HEK293 (cell line): Measurements from ENCODE around the gene CD2.
A peak's percentile ranks its signal among the peaks of the same experiment; 100 is the strongest.

Source experiments
- FEZF1 ChIP-seq: fragments of 450-650 bp; formaldehyde crosslinking; IDR thresholded peaks from 2 replicates; pipeline ENCODE4 v1.5.1; 2016; ENCODE audit warnings: missing biosample characterization, missing genetic modification characterization
- GLIS1 ChIP-seq: fragments of 450-650 bp; formaldehyde crosslinking; IDR thresholded peaks from 2 replicates; pipeline ENCODE4 v1.5.1; 2016; ENCODE audit warnings: missing biosample characterization, missing genetic modification characterization
- OVOL3 ChIP-seq: fragments of 450-650 bp; formaldehyde crosslinking; IDR thresholded peaks from 2 replicates; pipeline ENCODE4 v1.5.1; 2016; ENCODE audit warnings: missing biosample characterization, missing genetic modification characterization
- PRDM1 ChIP-seq: fragments of 450-650 bp; formaldehyde crosslinking; IDR thresholded peaks from 2 replicates; pipeline ENCODE4; 2016; ENCODE audit warnings: missing biosample characterization, missing genetic modification characterization
- ZIC2 ChIP-seq: fragments of 450-650 bp; formaldehyde crosslinking; IDR thresholded peaks from 2 replicates; pipeline ENCODE4 v1.5.1; 2016; ENCODE audit warnings: missing biosample characterization, missing genetic modification characterization
- ZNF114 ChIP-seq: fragments of 450-650 bp; formaldehyde crosslinking; IDR thresholded peaks from 2 replicates; pipeline ENCODE4 v1.5.0; 2017; ENCODE audit warnings: missing biosample characterization, missing genetic modification characterization
- ZNF121 ChIP-seq: fragments of 450-650 bp; formaldehyde crosslinking; IDR thresholded peaks from 2 replicates; pipeline ENCODE4 v1.5.1; 2016; ENCODE audit warnings: missing biosample characterization, missing genetic modification characterization
- ZNF211 ChIP-seq: fragments of 450-650 bp; formaldehyde crosslinking; IDR thresholded peaks from 2 replicates; pipeline ENCODE4 v1.5.1; 2016; ENCODE audit warnings: low read depth, missing biosample characterization, missing genetic modification characterization
- ZNF214 ChIP-seq: fragments of 450-650 bp; formaldehyde crosslinking; IDR thresholded peaks from 2 replicates; pipeline ENCODE4 v1.5.1; 2017; ENCODE audit warnings: missing biosample characterization, mild to moderate bottlenecking, missing genetic modification characterization, borderline replicate concordance
- ZNF221 ChIP-seq: fragments of 450-650 bp; formaldehyde crosslinking; IDR thresholded peaks from 2 replicates; pipeline ENCODE4 v1.5.1; 2017; ENCODE audit warnings: missing biosample characterization, missing genetic modification characterization, borderline replicate concordance
- ZNF23 ChIP-seq: fragments of 450-650 bp; formaldehyde crosslinking; IDR thresholded peaks from 2 replicates; pipeline ENCODE4 v1.5.1; 2016; ENCODE audit warnings: missing biosample characterization, missing genetic modification characterization, borderline replicate concordance
- ZNF311 ChIP-seq: fragments of 450-650 bp; formaldehyde crosslinking; IDR thresholded peaks from 2 replicates; pipeline ENCODE4 v1.5.1; 2017; ENCODE audit warnings: missing biosample characterization, missing genetic modification characterization, borderline replicate concordance
- ZNF37A ChIP-seq: fragments of 450-650 bp; IDR thresholded peaks from 2 replicates; pipeline ENCODE4 v1.5.1; 2018; ENCODE audit warnings: missing biosample characterization, missing genetic modification characterization
- ZNF416 ChIP-seq: fragments of 450-650 bp; formaldehyde crosslinking; IDR thresholded peaks from 2 replicates; pipeline ENCODE4 v1.5.1; 2016; ENCODE audit warnings: missing biosample characterization, missing genetic modification characterization
- ZNF48 ChIP-seq: fragments of 450-650 bp; formaldehyde crosslinking; IDR thresholded peaks from 2 replicates; pipeline ENCODE4 v1.5.1; 2016; ENCODE audit warnings: missing biosample characterization, missing genetic modification characterization
- ZNF521 ChIP-seq: fragments of 450-650 bp; formaldehyde crosslinking; IDR thresholded peaks from 2 replicates; pipeline ENCODE4 v1.5.1; 2017; ENCODE audit warnings: missing biosample characterization, mild to moderate bottlenecking, missing genetic modification characterization
- ZNF529 ChIP-seq: fragments of 450-650 bp; formaldehyde crosslinking; IDR thresholded peaks from 2 replicates; pipeline ENCODE4 v1.5.1; 2017; ENCODE audit warnings: missing genetic modification characterization, missing biosample characterization; ENCODE audit not compliant: insufficient replicate concordance
- ZNF600 ChIP-seq: fragments of 450-650 bp; formaldehyde crosslinking; IDR thresholded peaks from 2 replicates; pipeline ENCODE4 v1.5.1; 2016; ENCODE audit warnings: missing biosample characterization, missing genetic modification characterization
- ZNF610 ChIP-seq: fragments of 450-650 bp; formaldehyde crosslinking; IDR thresholded peaks from 2 replicates; pipeline ENCODE4 v1.5.1; 2016; ENCODE audit warnings: missing biosample characterization, missing genetic modification characterization, borderline replicate concordance
- TF ChIP-seq, protein P1 (sequence below): fragments of 450-650 bp; formaldehyde crosslinking; IDR thresholded peaks from 2 replicates; pipeline ENCODE4 v1.5.1; 2016; ENCODE audit warnings: missing biosample characterization, missing genetic modification characterization
- TF ChIP-seq, protein P2 (sequence below): fragments of 450-650 bp; formaldehyde crosslinking; IDR thresholded peaks from 2 replicates; pipeline ENCODE4 v1.5.1; 2017; ENCODE audit warnings: missing biosample characterization, missing genetic modification characterization
- TF ChIP-seq, protein P3 (sequence below): fragments of 450-650 bp; formaldehyde crosslinking; IDR thresholded peaks from 2 replicates; pipeline ENCODE4 v1.5.1; 2016; ENCODE audit warnings: missing biosample characterization, missing genetic modification characterization
- TF ChIP-seq, protein P4 (sequence below): fragments of 450-650 bp; formaldehyde crosslinking; IDR thresholded peaks from 2 replicates; pipeline ENCODE4 v1.5.1; 2016; ENCODE audit warnings: missing biosample characterization, missing genetic modification characterization
- TF ChIP-seq, protein P5 (sequence below): sonication (generic); formaldehyde crosslinking; IDR thresholded peaks from 2 replicates; pipeline ENCODE4 v1.8.1; 2022; ENCODE audit warnings: mild to moderate bottlenecking, moderate library complexity, missing genetic modification reagents
- TF ChIP-seq, protein P6 (sequence below): fragments of 450-650 bp; formaldehyde crosslinking; optimal IDR thresholded peaks from 2 replicates; pipeline ENCODE3; 2016; ENCODE audit warnings: missing biosample characterization, mild to moderate bottlenecking, missing genetic modification characterization

CD2 gene

DNA sequence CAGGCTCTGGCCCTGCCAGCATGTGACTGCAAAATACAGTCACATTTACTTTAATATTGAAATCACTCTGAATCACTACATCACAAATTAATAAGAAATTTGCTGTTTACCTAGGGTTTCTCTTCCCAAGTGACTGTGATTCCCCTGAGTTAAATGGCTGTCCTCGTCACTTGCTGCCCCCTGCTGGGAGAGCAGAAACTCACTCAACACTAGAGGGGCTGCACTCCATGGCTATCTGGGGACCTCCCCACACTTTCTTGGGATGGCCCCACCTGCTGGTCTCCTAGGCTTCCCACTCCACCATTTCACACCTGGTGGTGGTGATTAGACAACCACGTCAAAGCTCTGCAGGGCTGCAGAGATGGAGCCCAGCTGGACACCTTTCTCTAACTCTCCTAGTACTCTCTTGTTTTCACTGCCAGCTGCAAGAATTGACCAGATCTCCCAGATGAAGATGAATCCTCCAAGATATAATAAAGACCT lies 63.4 kb downstream of the CD2 start (continued):
- TF ChIP-seq ZNF37A (tag by site-specific recombination): no peak
- peak; percentile 77 for TF ChIP-seq ZIC2 (tag by site-specific recombination)
- TF ChIP-seq FEZF1 (tag by site-specific recombination): no peak
- TF ChIP-seq ZNF114 (tag by site-specific recombination): no peak
- no peak for TF ChIP-seq ZNF221
- TF ChIP-seq ZNF211 (tag by site-specific recombination): no peak
- TF ChIP-seq, protein P1, sequence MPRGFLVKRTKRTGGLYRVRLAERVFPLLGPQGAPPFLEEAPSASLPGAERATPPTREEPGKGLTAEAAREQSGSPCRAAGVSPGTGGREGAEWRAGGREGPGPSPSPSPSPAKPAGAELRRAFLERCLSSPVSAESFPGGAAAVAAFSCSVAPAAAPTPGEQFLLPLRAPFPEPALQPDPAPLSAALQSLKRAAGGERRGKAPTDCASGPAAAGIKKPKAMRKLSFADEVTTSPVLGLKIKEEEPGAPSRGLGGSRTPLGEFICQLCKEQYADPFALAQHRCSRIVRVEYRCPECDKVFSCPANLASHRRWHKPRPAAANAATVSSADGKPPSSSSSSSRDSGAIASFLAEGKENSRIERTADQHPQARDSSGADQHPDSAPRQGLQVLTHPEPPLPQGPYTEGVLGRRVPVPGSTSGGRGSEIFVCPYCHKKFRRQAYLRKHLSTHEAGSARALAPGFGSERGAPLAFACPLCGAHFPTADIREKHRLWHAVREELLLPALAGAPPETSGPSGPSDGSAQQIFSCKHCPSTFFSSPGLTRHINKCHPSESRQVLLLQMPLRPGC: no peak
- no peak for TF ChIP-seq ZNF214 (tag by site-specific recombination)
- TF ChIP-seq, protein P2, sequence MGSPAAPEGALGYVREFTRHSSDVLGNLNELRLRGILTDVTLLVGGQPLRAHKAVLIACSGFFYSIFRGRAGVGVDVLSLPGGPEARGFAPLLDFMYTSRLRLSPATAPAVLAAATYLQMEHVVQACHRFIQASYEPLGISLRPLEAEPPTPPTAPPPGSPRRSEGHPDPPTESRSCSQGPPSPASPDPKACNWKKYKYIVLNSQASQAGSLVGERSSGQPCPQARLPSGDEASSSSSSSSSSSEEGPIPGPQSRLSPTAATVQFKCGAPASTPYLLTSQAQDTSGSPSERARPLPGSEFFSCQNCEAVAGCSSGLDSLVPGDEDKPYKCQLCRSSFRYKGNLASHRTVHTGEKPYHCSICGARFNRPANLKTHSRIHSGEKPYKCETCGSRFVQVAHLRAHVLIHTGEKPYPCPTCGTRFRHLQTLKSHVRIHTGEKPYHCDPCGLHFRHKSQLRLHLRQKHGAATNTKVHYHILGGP (tag by site-specific recombination): no peak
- no peak for TF ChIP-seq ZNF416 (tag by site-specific recombination)
- no peak for TF ChIP-seq ZNF48 (tag by site-specific recombination)
- peak; percentile 44; the same call in 1 of the 2 replicates for TF ChIP-seq PRDM1
- 0 out of 2 replicates have a peak, but pooled peaks have one; percentile 24 for TF ChIP-seq GLIS1 (tag by site-specific recombination)
- TF ChIP-seq, protein P3, sequence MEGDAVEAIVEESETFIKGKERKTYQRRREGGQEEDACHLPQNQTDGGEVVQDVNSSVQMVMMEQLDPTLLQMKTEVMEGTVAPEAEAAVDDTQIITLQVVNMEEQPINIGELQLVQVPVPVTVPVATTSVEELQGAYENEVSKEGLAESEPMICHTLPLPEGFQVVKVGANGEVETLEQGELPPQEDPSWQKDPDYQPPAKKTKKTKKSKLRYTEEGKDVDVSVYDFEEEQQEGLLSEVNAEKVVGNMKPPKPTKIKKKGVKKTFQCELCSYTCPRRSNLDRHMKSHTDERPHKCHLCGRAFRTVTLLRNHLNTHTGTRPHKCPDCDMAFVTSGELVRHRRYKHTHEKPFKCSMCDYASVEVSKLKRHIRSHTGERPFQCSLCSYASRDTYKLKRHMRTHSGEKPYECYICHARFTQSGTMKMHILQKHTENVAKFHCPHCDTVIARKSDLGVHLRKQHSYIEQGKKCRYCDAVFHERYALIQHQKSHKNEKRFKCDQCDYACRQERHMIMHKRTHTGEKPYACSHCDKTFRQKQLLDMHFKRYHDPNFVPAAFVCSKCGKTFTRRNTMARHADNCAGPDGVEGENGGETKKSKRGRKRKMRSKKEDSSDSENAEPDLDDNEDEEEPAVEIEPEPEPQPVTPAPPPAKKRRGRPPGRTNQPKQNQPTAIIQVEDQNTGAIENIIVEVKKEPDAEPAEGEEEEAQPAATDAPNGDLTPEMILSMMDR (tag by site-specific recombination): peak; percentile 71
- no peak for TF ChIP-seq ZNF600 (tag by site-specific recombination)
- no peak for TF ChIP-seq ZNF311
- TF ChIP-seq, protein P4, sequence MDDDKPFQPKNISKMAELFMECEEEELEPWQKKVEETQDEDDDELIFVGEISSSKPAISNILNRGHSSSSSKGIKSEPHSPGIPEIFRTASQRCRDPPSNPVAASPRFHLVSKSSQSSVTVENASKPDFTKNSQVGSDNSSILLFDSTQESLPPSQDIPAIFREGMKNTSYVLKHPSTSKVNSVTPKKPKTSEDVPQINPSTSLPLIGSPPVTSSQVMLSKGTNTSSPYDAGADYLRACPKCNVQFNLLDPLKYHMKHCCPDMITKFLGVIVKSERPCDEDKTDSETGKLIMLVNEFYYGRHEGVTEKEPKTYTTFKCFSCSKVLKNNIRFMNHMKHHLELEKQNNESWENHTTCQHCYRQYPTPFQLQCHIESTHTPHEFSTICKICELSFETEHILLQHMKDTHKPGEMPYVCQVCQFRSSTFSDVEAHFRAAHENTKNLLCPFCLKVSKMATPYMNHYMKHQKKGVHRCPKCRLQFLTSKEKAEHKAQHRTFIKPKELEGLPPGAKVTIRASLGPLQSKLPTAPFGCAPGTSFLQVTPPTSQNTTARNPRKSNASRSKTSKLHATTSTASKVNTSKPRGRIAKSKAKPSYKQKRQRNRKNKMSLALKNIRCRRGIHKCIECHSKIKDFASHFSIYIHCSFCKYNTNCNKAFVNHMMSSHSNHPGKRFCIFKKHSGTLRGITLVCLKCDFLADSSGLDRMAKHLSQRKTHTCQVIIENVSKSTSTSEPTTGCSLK (tag by site-specific recombination): no peak
- no peak for TF ChIP-seq ZNF529 (tag by site-specific recombination)
- TF ChIP-seq, protein P5, sequence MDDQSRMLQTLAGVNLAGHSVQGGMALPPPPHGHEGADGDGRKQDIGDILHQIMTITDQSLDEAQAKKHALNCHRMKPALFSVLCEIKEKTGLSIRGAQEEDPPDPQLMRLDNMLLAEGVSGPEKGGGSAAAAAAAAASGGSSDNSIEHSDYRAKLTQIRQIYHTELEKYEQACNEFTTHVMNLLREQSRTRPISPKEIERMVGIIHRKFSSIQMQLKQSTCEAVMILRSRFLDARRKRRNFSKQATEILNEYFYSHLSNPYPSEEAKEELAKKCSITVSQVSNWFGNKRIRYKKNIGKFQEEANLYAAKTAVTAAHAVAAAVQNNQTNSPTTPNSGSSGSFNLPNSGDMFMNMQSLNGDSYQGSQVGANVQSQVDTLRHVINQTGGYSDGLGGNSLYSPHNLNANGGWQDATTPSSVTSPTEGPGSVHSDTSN (CRISPR knock-in tag): no peak
- TF ChIP-seq ZNF23: no peak
- no peak for TF ChIP-seq ZNF610 (tag by site-specific recombination)
- no peak for TF ChIP-seq OVOL3 (tag by site-specific recombination)
- no peak for TF ChIP-seq ZNF121 (tag by site-specific recombination)
- TF ChIP-seq, protein P6, sequence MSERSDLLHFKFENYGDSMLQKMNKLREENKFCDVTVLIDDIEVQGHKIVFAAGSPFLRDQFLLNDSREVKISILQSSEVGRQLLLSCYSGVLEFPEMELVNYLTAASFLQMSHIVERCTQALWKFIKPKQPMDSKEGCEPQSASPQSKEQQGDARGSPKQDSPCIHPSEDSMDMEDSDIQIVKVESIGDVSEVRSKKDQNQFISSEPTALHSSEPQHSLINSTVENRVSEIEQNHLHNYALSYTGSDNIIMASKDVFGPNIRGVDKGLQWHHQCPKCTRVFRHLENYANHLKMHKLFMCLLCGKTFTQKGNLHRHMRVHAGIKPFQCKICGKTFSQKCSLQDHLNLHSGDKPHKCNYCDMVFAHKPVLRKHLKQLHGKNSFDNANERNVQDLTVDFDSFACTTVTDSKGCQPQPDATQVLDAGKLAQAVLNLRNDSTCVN (tag by site-specific recombination): no peak
- TF ChIP-seq ZNF521 (tag by site-specific recombination): no peak
